WTC11 (cell line): ENCODE data around the gene PTPN11.

Experiments used
- ATF3 ChIP-seq: sonication (generic); formaldehyde crosslinking; conservative IDR thresholded peaks from 2 replicates; pipeline ENCODE4 v1.8.1; 2022; ENCODE audit warnings: mild to moderate bottlenecking, missing genetic modification reagents
- CTCF ChIP-seq: fragments of 200-600 bp; IDR thresholded peaks from 2 replicates; pipeline ENCODE4 v1.8.0; 2022; ENCODE audit warnings: antibody characterized with exemption
- ELF4 ChIP-seq: sonication (generic); formaldehyde crosslinking; IDR thresholded peaks from 2 replicates; pipeline ENCODE4 v1.8.1; 2022; ENCODE audit warnings: low read depth, mild to moderate bottlenecking, moderate library complexity, missing genetic modification reagents
- IRF1 ChIP-seq: sonication (generic); formaldehyde crosslinking; IDR thresholded peaks from 2 replicates; pipeline ENCODE4 v1.8.0; 2023; ENCODE audit warnings: missing genetic modification reagents
- NR2C2 ChIP-seq: sonication (generic); formaldehyde crosslinking; IDR thresholded peaks from 2 replicates; pipeline ENCODE4 v1.8.0; 2022; ENCODE audit warnings: mild to moderate bottlenecking, missing genetic modification reagents
- OVOL2 ChIP-seq: fragments of 250-450 bp; sonication (Bioruptor Pico); IDR thresholded peaks from 2 replicates; pipeline ENCODE4 v1.9.0; 2021; ENCODE audit warnings: mild to moderate bottlenecking, borderline replicate concordance
- SMAD4 ChIP-seq: sonication (generic); formaldehyde crosslinking; IDR thresholded peaks from 2 replicates; pipeline ENCODE4 v1.8.0; 2022; ENCODE audit warnings: mild to moderate bottlenecking, missing genetic modification reagents
- SOX15 ChIP-seq: fragments of 250-450 bp; sonication (Bioruptor Pico); IDR thresholded peaks from 2 replicates; pipeline ENCODE4 v1.9.0; 2021; ENCODE audit warnings: mild to moderate bottlenecking
- USF2 ChIP-seq: sonication (generic); formaldehyde crosslinking; IDR thresholded peaks from 2 replicates; pipeline ENCODE4 v1.8.1; 2023; ENCODE audit warnings: mild to moderate bottlenecking, missing genetic modification reagents, moderate library complexity
- ZNF138 ChIP-seq: sonication (generic); formaldehyde crosslinking; conservative IDR thresholded peaks from 2 replicates; pipeline ENCODE4 v1.8.1; 2022; ENCODE audit warnings: mild to moderate bottlenecking, moderate library complexity, missing genetic modification reagents

- TF ChIP-seq SMAD4 (CRISPR knock-in tag) (no peak), ELF4 (CRISPR knock-in tag) (no peak), NR2C2 (CRISPR knock-in tag) (no peak), CTCF (no peak), OVOL2 (CRISPR knock-in tag) (no peak), SOX15 (CRISPR knock-in tag) (no peak), ATF3 (CRISPR knock-in tag) (no peak), ZNF138 (CRISPR knock-in tag) (no peak), USF2 (CRISPR knock-in tag) (no peak), IRF1 (CRISPR knock-in tag) (no peak)
These were observed 113.4 kb downstream of the PTPN11 start for GRCh38 chr12:112532106-112532505.
